Measurements from ENCODE around the gene PTPRK. TPM values are rescaled to one million over a fixed set of nuclear protein-coding genes. Genes with fewer than 3 reads are reported as not detected.

PTPRK gene
- total and polyA plus RNA-seq, 2 of the 8 experiments (the other 6 are each of a cell fraction or from before 2014, with no cell fraction given) = 11.4 to 47.3 TPM

DNA sequence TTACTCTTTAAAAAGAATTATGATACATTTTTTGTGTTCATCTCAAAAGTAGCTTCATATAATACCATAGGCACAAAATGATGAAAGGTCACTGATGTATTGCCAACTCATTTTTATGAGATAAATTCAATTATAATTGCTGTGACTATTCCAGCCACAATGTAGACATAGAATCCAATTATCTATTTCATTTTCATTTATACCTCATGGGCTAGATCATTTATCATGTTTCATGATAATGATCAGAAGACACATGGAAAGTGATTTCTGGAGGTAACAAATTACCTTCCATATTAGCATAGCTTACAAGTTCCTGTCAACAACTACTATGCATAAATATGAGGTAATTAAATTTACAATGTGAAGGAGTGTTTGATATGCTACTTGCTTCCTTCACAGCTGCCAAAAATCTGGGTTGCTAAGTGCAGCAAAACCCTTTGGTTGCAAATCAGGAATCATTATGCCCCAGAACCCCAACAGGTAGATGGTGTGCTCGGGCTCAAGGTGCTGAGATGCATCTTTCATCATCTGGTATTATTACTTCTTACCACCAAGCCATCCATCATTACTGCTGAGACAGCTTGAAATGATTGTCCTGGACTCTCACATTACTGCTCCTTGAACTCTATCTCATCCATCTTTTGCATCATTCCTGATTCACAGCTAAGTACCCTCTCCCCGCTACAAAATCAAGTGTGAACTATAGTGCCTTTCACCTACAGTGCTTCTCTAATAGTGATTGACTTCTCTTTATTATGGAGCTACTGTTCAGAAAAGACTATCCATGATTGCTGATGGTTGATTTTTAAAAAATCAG is 313.6 kb downstream of the PTPRK start:
- DNase-seq (ENCODE audit: low read depth in 1 of 2, low spot score in 2 of 2) (no peak), FAIRE-seq (no peak)
- H3K4ac ChIP-seq (replicated peaks; ENCODE audit: insufficient read length, low read depth, low read length) = no peak overlapping the region
- H3K9ac ChIP-seq (replicated peaks in 1 of 4; ENCODE audit: extremely low read depth in 1 of 4, low read depth in 3 of 4, low read length in 3 of 4) = no peak overlapping the region
- no peak for TF ChIP-seq CBX5 (IDR thresholded peaks at IDR 0.05; ENCODE audit: low read depth, low read length)
- TF ChIP-seq KDM5A (IDR thresholded peaks at IDR 0.05; ENCODE audit: low read length) = no peak
- no peak for TF ChIP-seq SP1 (IDR thresholded peaks at IDR 0.05; ENCODE audit: low read depth, low read length)
- H3K14ac ChIP-seq (ENCODE audit: insufficient read length) = no peak overlapping the region
- no peak overlapping the region for H2AFZ ChIP-seq (ENCODE audit: low read length)
- H3K23me2 ChIP-seq (ENCODE audit: low read depth, low read length) = no peaks in the 10 kb centered on the region
- H3K9me3 ChIP-seq (ENCODE audit: insufficient read depth in 2 of 2, low read depth in 1 of 2, low read length in 1 of 2) = no peaks in the 10 kb centered on the region
- 95% methylated on average over 2 of the region's 2 CpGs; no CpG with 5 or more reads in 1 of the 2 experiments for WGBS, 2 experiments (ENCODE audit: extremely low coverage in 1 of 2, insufficient coverage in 1 of 2, insufficient read length in 1 of 2, insufficient replicate concordance in 2 of 2, low coverage in 1 of 2, low lambda C conversion rate in 2 of 2, missing lambda C conversion rate in 1 of 2)
- H3K23ac ChIP-seq (ENCODE audit: insufficient read length) = no peak overlapping the region
- H4K20me1 ChIP-seq (replicated peaks in 1 of 2; ENCODE audit: control insufficient read depth in 1 of 2, insufficient read depth in 2 of 2, low read length in 2 of 2) = no peaks in the 10 kb centered on the region
- H2BK12ac ChIP-seq (ENCODE audit: low read depth, low read length) = no peak overlapping the region
- no peak overlapping the region for H3K4me2 ChIP-seq (ENCODE audit: insufficient read depth in 1 of 2, low read depth in 2 of 2, low read length in 2 of 2)
- POLR2A ChIA-PET (ENCODE audit: partially characterized antibody) = no interaction called here
- no peaks in the 10 kb centered on the region for H3K36me3 ChIP-seq (ENCODE audit: control insufficient read depth in 2 of 4, insufficient read depth in 4 of 4, low read length in 3 of 4)
- H3K79me1 ChIP-seq (ENCODE audit: low read depth, low read length) = peaks cover 2% of the 10 kb centered on the region; the same call in 1 of the 2 replicates
- H3K27ac ChIP-seq (ENCODE audit: low read depth, low read length) = no peak overlapping the region
- no peak overlapping the region for H2BK20ac ChIP-seq (ENCODE audit: low read length)
- no peak overlapping the region for H2BK15ac ChIP-seq (ENCODE audit: low read length)
- H2BK120ac ChIP-seq (replicated peaks; ENCODE audit: low read depth, low read length) = no peak overlapping the region
- CTCF ChIA-PET (ENCODE audit: partially characterized antibody) = interaction anchor here (1.1 kb wide), 1 partner anchor 239 kb away, joined by 3 read pairs; no protein-coding TSS in a partner anchor
- peaks cover 0 to 4% (median 0%) of the 10 kb centered on the region in 4 experiments; a peak in 2 of 7 replicates for H3K4me1 ChIP-seq (replicated peaks in 1 of 4; ENCODE audit: control insufficient read depth in 3 of 4, insufficient read depth in 4 of 4, low read length in 3 of 4)
- H3K79me2 ChIP-seq (ENCODE audit: control insufficient read depth in 1 of 2, insufficient read depth in 2 of 2, low read length in 2 of 2) = peaks cover 0 to 5% of the 10 kb centered on the region in 2 experiments; a peak in 1 of 4 replicates
- no peak overlapping the region for H4K8ac ChIP-seq (ENCODE audit: extremely low read depth, insufficient read depth, low read length)
- no peak overlapping the region for H3K4me3 ChIP-seq (ENCODE audit: extremely low read depth in 1 of 4, insufficient read depth in 2 of 4, low read depth in 3 of 4, low read length in 4 of 4)
- H3K56ac ChIP-seq (replicated peaks; ENCODE audit: insufficient read length, low read depth, low read length) = no peak overlapping the region
- H2BK5ac ChIP-seq (ENCODE audit: low read depth, low read length) = no peak overlapping the region
- no peak overlapping the region for H2AK5ac ChIP-seq (ENCODE audit: low read depth, low read length)
- no peak overlapping the region for H3K18ac ChIP-seq (ENCODE audit: extremely low read depth, low read length)
- no peaks in the 10 kb centered on the region for H3K27me3 ChIP-seq (replicated peaks in 1 of 4; ENCODE audit: control insufficient read depth in 3 of 4, extremely low read depth in 1 of 4, insufficient read depth in 3 of 4, low read length in 3 of 4)
- H4K91ac ChIP-seq (replicated peaks; ENCODE audit: insufficient read length, low read length) = no peak overlapping the region
- no peak overlapping the region for H4K5ac ChIP-seq (ENCODE audit: insufficient read length, low read depth, low read length)
